Measurements from ENCODE around the gene COL6A1.

- TF ChIP-seq, protein P1, sequence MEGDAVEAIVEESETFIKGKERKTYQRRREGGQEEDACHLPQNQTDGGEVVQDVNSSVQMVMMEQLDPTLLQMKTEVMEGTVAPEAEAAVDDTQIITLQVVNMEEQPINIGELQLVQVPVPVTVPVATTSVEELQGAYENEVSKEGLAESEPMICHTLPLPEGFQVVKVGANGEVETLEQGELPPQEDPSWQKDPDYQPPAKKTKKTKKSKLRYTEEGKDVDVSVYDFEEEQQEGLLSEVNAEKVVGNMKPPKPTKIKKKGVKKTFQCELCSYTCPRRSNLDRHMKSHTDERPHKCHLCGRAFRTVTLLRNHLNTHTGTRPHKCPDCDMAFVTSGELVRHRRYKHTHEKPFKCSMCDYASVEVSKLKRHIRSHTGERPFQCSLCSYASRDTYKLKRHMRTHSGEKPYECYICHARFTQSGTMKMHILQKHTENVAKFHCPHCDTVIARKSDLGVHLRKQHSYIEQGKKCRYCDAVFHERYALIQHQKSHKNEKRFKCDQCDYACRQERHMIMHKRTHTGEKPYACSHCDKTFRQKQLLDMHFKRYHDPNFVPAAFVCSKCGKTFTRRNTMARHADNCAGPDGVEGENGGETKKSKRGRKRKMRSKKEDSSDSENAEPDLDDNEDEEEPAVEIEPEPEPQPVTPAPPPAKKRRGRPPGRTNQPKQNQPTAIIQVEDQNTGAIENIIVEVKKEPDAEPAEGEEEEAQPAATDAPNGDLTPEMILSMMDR (conservative IDR thresholded peaks at IDR 0.05; ENCODE audit: low read depth, low read length), result no peak
- no peak for TF ChIP-seq EZH2 (IDR thresholded peaks at IDR 0.05; ENCODE audit: borderline replicate concordance, low read depth, low read length, poor library complexity, severe bottlenecking)
Observed at GRCh38 chr21:46051379-46051770, 69.8 kb downstream of the COL6A1 start.
